OCI-LY1 (cell line): ENCODE results near the gene KCNJ14.
"Not testable (repeated sequence)": the region's sequence is repeated elsewhere in the genome, so short reads cannot be mapped to it uniquely, and the experiment has no call there.

ENCODE experiments used
- CTCF ChIP-seq: fragments of 200-600 bp; sonication (generic), shearing (Covaris generic); IDR thresholded peaks from 2 replicates; pipeline ENCODE4 v1.5.1; 2017; ENCODE audit warnings: mild to moderate bottlenecking, antibody characterized with exemption, low read length, moderate library complexity, mixed read lengths
- EZH2 ChIP-seq: fragments of 200-600 bp; sonication (generic), shearing (Covaris generic); IDR thresholded peaks from 2 replicates; pipeline ENCODE4 v1.8.0; 2017; ENCODE audit warnings: borderline replicate concordance, mixed run types, mild to moderate bottlenecking, antibody characterized with exemption, low read length, moderate library complexity, mixed read lengths

- not testable (repeated sequence) for TF ChIP-seq CTCF, EZH2
Observed at GRCh38 chr19:48488478-48488877, 33.1 kb downstream of the KCNJ14 start.
